NT2/D1 (cell line): ENCODE data around the gene EDAR.

Source experiments
- YY1 ChIP-seq: IDR thresholded peaks from 2 replicates; pipeline ENCODE4 v1.6.1; 2011; ENCODE audit not compliant: insufficient read length, insufficient read depth
- ZNF274 ChIP-seq: IDR thresholded peaks from 2 replicates; pipeline ENCODE4 v1.6.1; 2011; ENCODE audit warnings: mild to moderate bottlenecking, low read depth, low read length

GRCh38 chr2:108889907-108890306 is 99.1 kb downstream of the EDAR start:
- no peak for TF ChIP-seq ZNF274
- TF ChIP-seq YY1, result no peak
